NCI-H1417 treated with DMSO at 0.1 percent for 48 hours (cell line): ENCODE results near the gene SMG9.

Experiments
- DNase-seq: peaks from one replicate; lab custom pipeline; 2025; lab: John Stamatoyannopoulos, UW

SMG9 gene

GRCh38 chr19:43752287-43752875 lies 2.4 kb downstream of the SMG9 start:
- DNase-seq = no peak

DNA sequence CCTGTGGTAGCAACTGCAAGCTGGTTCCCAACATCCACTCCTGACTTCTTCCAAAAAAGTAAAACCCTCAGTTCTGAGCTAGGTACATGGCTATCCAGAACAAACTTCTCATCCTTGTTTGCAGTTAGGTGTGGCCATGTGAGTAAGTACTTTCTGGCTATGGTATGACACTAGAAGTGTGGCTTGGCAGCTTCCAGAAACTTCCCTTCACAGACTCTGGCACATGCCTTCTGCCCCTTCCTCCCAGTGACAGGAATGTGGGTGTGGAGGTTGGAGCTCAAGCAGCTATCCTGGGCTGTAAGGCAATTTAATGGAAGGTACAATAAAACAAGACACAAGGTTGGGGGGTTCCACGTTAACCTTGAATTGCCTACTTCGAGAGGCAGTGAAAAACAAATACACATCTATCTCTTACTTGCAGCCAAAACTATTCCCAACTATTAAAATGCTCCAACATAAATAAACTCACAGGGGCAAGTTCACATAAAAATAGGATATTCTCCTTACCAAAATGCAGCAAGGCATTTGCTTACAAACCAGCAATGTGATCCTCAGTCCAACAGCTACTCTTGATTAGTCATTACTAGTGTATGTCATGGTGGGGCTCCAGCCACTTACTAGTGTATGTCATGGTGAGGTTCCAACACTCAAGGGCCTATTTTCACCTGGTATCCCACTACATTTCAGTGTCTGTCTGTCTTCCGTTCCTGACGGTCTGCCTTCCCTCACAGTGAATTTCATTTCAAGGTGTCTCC lies 3.1 kb downstream of the SMG9 start:
- no peak for DNase-seq

GRCh38 chr19:43749898-43750297 lies 4.9 kb downstream of the SMG9 start:
- DNase-seq = no peak

GRCh38 chr19:43749152-43749551 lies 5.6 kb downstream of the SMG9 start:
- no peak for DNase-seq

- no peak for DNase-seq
Observed at GRCh38 chr19:43748685-43749084, 6.1 kb downstream of the SMG9 start.

DNA sequence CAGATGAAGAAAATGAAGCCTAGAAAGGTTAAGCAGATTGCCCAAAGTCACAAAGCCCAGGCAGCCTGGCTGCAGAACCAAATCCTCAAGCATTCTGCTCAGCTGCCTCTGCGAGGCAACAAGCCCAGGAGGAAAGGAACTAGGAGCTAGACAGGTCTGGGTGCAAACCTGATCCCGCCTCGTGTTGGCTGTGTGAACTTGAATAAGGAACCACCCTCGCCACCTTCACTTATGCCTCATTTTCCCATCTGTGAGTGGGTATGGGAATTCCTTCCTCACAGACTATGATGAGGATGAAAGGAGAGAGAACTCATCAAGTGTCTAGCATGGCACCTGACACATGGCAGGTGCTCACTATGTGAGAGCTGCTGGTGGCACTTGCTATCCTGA lies 6.6 kb downstream of the SMG9 start:
- DNase-seq = no peak

DNA sequence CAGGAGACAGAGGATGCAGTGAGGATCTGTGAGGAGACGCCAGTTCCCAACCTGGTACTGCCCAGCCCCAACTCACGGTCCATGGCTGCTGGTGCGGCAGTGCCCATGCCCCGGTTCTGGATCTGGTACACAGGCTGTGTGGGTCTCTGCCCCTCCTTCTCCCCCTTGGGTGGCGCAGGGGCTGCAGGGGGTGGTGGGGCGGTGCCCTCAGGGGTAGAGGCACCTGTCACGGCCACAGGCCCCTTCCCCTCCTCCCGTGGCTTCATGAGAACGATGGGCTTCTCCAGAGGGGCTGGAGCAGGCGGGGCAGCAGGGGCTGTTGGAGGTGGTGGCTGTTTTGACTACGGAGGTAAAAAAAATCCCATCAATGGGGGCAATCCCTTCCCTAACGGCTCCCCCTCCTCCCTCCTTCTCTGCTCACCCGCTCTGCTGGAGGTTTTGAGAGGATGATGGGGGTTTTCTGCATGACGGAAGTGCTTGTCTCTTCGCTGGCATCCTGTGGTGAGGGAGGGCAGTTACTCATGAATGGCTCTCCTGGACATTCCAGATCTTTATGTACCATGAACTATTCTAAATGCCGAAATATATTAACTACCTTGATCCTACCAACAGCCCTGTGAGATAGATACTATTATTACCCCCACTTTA lies 7.1 kb downstream of the SMG9 start:
- DNase-seq = no peak

DNA sequence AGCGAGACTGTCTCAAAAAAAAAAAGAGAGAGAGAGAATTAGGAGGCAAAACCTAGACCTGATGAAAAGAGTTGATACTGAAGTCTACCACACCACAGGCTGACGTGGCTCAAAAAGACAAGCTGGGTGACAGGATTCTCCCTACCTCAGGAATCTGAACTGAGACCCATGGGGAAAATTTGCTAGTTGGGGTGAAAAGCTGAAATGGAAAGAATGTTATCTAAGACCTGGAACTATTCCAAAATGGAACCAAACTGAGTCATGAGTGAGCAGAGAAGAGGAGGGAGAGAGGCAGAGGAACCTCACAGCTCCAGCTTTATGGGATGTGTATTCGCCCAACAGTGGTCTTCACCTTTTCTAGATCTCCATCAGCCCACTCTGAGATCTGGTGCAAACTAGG lies 11.7 kb downstream of the SMG9 start:
- DNase-seq = no peak

- no peak for DNase-seq
Observed at GRCh38 chr19:43741075-43741825, 13.5 kb downstream of the SMG9 start.

GRCh38 chr19:43739439-43740235 lies 15.1 kb downstream of the SMG9 start:
- no peak for DNase-seq

GRCh38 chr19:43738780-43739211 lies 16.0 kb downstream of the SMG9 start:
- DNase-seq = no peak

- DNase-seq = no peak
Observed at GRCh38 chr19:43735957-43736356, 18.8 kb downstream of the SMG9 start.

GRCh38 chr19:43735013-43735412 lies 19.7 kb downstream of the SMG9 start:
- DNase-seq = no peak

DNA sequence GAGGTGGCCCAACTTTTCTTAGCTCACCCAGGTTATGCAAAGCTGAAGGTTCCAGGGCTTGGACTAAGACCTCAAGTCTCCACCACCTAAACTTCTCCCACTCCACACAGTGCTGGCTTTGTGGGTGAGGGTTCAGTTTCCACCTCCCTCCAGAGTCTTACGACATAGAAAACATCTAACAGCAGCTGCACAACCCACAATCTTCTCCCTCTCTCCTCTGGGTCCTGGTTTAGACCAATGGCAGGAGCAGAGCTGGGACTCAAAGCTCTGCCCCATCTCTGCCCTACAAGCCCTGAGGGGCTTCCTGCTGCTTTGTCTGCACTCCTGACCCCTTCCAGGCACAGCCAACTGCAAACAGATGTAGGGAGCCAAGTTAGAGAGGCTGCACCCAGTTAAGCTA lies 22.9 kb downstream of the SMG9 start:
- no peak for DNase-seq

GRCh38 chr19:43731346-43731745 lies 23.4 kb downstream of the SMG9 start:
- no peak for DNase-seq

- no peak for DNase-seq
Observed at GRCh38 chr19:43729919-43730318, 24.8 kb downstream of the SMG9 start.

GRCh38 chr19:43727593-43727853 lies 27.2 kb downstream of the SMG9 start:
- DNase-seq = no peak

DNA sequence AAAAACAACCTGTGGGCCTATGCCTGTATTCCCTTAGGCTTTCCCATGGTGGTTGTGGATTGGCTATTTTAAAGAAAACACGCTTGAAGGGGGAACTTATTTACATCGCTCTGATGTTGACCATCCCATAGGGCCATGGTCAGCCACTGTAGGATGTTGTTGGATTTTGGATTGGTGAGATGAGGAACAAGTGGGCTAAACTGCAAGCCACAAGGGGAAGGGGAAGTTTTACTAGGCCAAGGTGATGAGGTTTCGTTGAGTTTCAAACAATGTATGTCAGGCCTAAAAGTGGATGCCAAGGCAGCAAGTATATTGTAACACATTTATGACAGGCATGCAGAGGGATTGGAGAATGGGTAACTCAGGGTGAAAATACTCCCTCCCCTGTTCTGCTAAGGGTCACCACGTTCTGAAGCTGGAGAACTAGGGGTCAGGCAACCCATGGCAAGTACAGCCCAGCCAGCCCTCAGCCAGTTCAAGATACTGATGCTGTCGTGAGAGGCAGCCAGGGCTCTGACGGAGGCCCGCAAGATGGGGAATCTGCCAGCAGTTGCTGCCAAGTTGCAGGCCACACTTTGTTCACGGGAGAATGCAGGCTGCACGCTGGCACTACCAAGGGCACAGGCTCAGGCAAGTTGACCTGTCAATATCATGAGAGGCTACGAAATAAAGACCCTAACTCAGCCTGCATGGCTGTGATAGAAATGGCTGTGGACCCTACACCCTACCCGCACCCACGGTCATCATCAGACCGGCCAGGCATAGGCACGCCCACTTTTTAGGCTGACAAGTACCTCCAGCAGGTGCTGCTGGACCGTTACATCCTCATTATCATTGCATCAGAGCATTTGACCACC lies 27.8 kb downstream of the SMG9 start:
- DNase-seq = no peak

- no peak for DNase-seq
Observed at GRCh38 chr19:43725468-43725867, 29.3 kb downstream of the SMG9 start.

DNA sequence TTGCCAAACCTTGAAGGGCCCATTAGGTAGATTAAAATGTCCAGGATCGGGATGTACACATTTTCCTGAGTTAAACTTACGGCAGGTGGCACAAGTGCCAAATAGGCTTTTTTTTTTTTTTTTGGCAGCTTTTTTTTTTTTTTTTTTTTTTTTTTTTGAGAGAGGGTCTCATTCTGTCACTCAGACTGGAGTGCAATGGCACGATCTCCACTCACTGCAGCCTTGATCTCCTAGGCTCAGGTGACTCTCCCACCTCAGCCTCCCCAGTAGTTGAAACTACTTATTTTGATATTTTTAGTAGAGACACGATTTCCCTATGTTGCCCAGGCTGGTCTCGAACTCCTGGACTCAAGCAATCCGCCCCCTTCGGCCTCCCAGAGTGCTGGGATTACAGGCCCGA lies 29.9 kb downstream of the SMG9 start:
- no peak for DNase-seq

- DNase-seq = no peak
Observed at GRCh38 chr19:43723588-43723987, 31.2 kb downstream of the SMG9 start.
